ENCODE results near the gene SEC61B.

SEC61B gene

GRCh38 chr9:99269416-99269815 is 47.3 kb downstream of the SEC61B start:
- DNase-seq = no peak

GRCh38 chr9:99270491-99270890 is 48.4 kb downstream of the SEC61B start:
- no peak for DNase-seq

- DNase-seq = no peak
Observed at GRCh38 chr9:99272836-99273235, 50.8 kb downstream of the SEC61B start.

- DNase-seq = peak in 1 of 56 donors; percentile 12
Observed at GRCh38 chr9:99274016-99274415, 51.9 kb downstream of the SEC61B start.

GRCh38 chr9:99274495-99274894 is 52.4 kb downstream of the SEC61B start:
- no peak for DNase-seq
